ENCODE results near the gene ALG14.

The ALG14 gene

DNA sequence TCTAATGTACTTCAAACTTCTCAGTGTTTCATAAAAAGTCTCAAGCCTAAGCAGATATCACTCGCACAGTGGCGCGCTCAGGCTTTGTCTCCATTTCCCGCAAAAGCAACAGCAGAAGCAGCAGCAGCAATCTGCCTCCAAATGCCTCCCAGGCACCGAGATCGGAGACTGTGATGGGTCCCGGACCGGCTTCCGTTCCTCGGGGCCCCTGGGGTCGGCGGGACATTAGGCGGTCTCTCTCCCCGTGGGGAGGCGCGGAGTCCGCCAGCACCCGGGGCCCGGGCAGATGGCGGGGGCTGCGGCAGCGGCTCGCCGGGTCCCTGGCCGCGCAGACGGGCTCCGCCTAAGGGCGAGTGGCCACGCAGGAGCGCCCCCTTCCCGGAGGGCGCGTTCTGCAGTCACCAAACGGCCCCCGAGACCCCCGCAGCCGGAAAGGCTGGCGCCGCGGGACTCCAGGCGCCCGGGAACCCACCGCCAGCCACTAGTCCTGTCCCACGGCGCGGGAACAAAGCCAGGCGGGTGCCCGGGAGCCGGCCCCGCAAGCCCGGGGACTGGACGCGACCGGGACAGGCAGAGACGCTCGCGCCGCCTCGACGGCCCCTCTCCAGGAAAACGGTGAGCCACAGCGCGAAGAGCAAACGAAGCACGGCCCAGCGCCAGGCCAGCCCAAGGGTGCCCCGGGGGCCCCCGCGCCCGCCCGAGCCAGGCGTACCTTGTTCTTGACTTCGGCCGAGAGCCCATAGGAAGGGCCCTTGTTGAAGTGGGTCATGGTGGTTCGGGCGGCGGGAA, 146.4 kb downstream of the ALG14 start:
- peak; percentile 91 for DNase-seq

- peak; percentile 91 for DNase-seq
These were observed 147.1 kb downstream of the ALG14 start for GRCh38 chr1:94925561-94926125.

DNA sequence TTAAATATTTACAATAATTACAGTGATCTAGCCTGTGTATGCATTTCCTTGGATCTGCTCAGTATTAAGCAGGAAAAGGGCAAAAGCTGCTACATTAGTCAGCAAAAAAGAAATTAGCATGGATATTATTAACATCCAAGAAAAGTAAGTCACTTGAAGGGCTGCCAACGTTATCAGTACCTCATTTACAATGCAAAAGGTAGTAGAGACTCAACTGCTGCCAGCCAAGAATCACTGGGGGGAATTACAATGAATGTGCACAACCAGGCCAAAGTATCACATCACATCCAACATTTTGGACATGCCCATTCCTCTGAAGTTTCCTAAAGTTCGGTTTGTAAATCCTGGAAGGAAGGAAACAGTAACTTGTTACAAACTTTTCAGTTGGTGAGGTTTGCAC, 147.7 kb downstream of the ALG14 start:
- DNase-seq = no peak

All from retina (tissue), 1 donor.